Fibroblast of mammary gland (primary cell): ENCODE results near the gene TTC27.

Source experiments
- DNase-seq: peaks from one replicate; pipeline ENCODE4 v3.0.0-alpha.2; 2010; ENCODE audit warnings: low read depth
- H3K4me3 ChIP-seq: 2 replicates; pipeline ENCODE4 v1.5.1; 2011; ENCODE audit warnings: low read depth, mild to moderate bottlenecking, low read length, moderate library complexity; ENCODE audit not compliant: control insufficient read depth
- CTCF ChIP-seq: conservative IDR thresholded peaks from 2 replicates; pipeline ENCODE4 v1.5.1; 2011; ENCODE audit warnings: low read depth, low read length, inconsistent platforms; ENCODE audit not compliant: control insufficient read depth, insufficient read depth

Gene TTC27

GRCh38 chr2:32775954-32776353 is 148.1 kb downstream of the TTC27 start:
- TF ChIP-seq CTCF = no peak
- DNase-seq = no peak
- H3K4me3 ChIP-seq = no peak overlapping the region

- no peak overlapping the region for H3K4me3 ChIP-seq
- no peak for TF ChIP-seq CTCF
- no peak for DNase-seq
Observed at GRCh38 chr2:32777714-32778113, 149.9 kb downstream of the TTC27 start.

- no peak for TF ChIP-seq CTCF
- no peak overlapping the region for H3K4me3 ChIP-seq
- DNase-seq = no peak
Observed at GRCh38 chr2:32780961-32781360, 153.1 kb downstream of the TTC27 start.

GRCh38 chr2:32783469-32783868 is 155.6 kb downstream of the TTC27 start:
- TF ChIP-seq CTCF = no peak
- H3K4me3 ChIP-seq = no peak overlapping the region
- no peak for DNase-seq

GRCh38 chr2:32783933-32784332 is 156.1 kb downstream of the TTC27 start:
- no peak for DNase-seq
- no peak overlapping the region for H3K4me3 ChIP-seq
- TF ChIP-seq CTCF = no peak

- no peak overlapping the region for H3K4me3 ChIP-seq
- TF ChIP-seq CTCF = no peak
- no peak for DNase-seq
Observed at GRCh38 chr2:32787207-32787606, 159.4 kb downstream of the TTC27 start.

GRCh38 chr2:32788114-32788513 is 160.3 kb downstream of the TTC27 start:
- no peak for TF ChIP-seq CTCF
- no peak overlapping the region for H3K4me3 ChIP-seq
- DNase-seq = no peak
